Measurements from ENCODE around the gene CKS1B. TPM values are rescaled to one million over a fixed set of nuclear protein-coding genes. Genes with fewer than 3 reads are reported as not detected.

Gene CKS1B
- total RNA-seq, 1 donor from 2014 or later, result 74.5 TPM

- no peak for ATAC-seq
These were observed 28.3 kb upstream of the CKS1B start for GRCh38 chr1:154945962-154946850.

- ATAC-seq, result no peak
These were observed 26.4 kb upstream of the CKS1B start for GRCh38 chr1:154948079-154948478.

GRCh38 chr1:154951901-154952657, 22.4 kb upstream of the CKS1B start:
- no peak for ATAC-seq

- ATAC-seq, result no peak
These were observed 21.8 kb upstream of the CKS1B start for GRCh38 chr1:154952664-154953063.

- no peak for ATAC-seq
These were observed 20.9 kb upstream of the CKS1B start for GRCh38 chr1:154953611-154954038.

GRCh38 chr1:154954541-154954940, 19.9 kb upstream of the CKS1B start:
- no peak for ATAC-seq

GRCh38 chr1:154955039-154955717, 19.3 kb upstream of the CKS1B start:
- peak; percentile 34 for ATAC-seq

GRCh38 chr1:154955718-154956543, 18.6 kb upstream of the CKS1B start, which contains the start of gene PBXIP1:
Gene PBXIP1 (minus strand): TSS chr1:154956099. CDS start chr1:154953721, 2,378 bp downstream.
- peak; percentile 53 for ATAC-seq

GRCh38 chr1:154956544-154956941, 17.9 kb upstream of the CKS1B start:
- ATAC-seq, result no peak

GRCh38 chr1:154957091-154957657, 17.3 kb upstream of the CKS1B start:
- no peak for ATAC-seq

GRCh38 chr1:154958036-154958435, 16.4 kb upstream of the CKS1B start:
- no peak for ATAC-seq

- no peak for ATAC-seq
These were observed 15.6 kb upstream of the CKS1B start for GRCh38 chr1:154958681-154959425.

GRCh38 chr1:154959426-154959780, 15.1 kb upstream of the CKS1B start:
- ATAC-seq, result no peak

- no peak for ATAC-seq
These were observed 13.9 kb upstream of the CKS1B start for GRCh38 chr1:154960446-154961136.

GRCh38 chr1:154961207-154962155, 13.0 kb upstream of the CKS1B start, which contains the start of gene PYGO2:
Gene PYGO2 (minus strand): TSS chr1:154961782. CDS start chr1:154961576, 206 bp downstream.
- ATAC-seq, result peak; percentile 82

- ATAC-seq, result no peak
These were observed 12.2 kb upstream of the CKS1B start for GRCh38 chr1:154962156-154962749.

- ATAC-seq, result no peak
These were observed 11.6 kb upstream of the CKS1B start for GRCh38 chr1:154962795-154963330.

GRCh38 chr1:154963643-154964042, 10.8 kb upstream of the CKS1B start:
- ATAC-seq, result no peak
